Gastroesophageal sphincter (tissue), 3 donors: Measurements from ENCODE around the gene TBC1D1.

ENCODE experiments used
- CTCF ChIP-seq, 4 experiments: fragments of 200-600 bp in 2 of 4; fragments of 450-650 bp in 2 of 4; sonication (generic) in 1 of 4; IDR thresholded peaks; one replicate each; pipeline ENCODE4 v1.5.1; 2017 to 2019; ENCODE audit warnings: antibody characterized with exemption in 4 of 4, mild to moderate bottlenecking in 2 of 4, moderate library complexity in 2 of 4
- EP300 ChIP-seq: sonication (generic); formaldehyde crosslinking; IDR thresholded peaks from one replicate; pipeline ENCODE4 v1.6.1; 2017; ENCODE audit warnings: antibody characterized with exemption, mild to moderate bottlenecking
- POLR2A ChIP-seq, 2 donors: fragments of 450-650 bp; IDR thresholded peaks; one replicate each; pipeline ENCODE4 v1.6.1; 2017; ENCODE audit warnings: antibody characterized with exemption in 2 of 2, mild to moderate bottlenecking in 2 of 2, moderate library complexity in 1 of 2

- no peak for TF ChIP-seq CTCF (IDR thresholded peaks at IDR 0.05)
- TF ChIP-seq POLR2A (IDR thresholded peaks at IDR 0.05): no peak
- TF ChIP-seq EP300: no peak
These were observed 25.4 kb upstream of the TBC1D1 start for GRCh38 chr4:37865450-37865849.
